HG03060 (cell line): Measurements from ENCODE around the gene EDNRA.

Experiments
- ATAC-seq: cut with Tn5 transposase; IDR thresholded peaks from one replicate; pipeline ENCODE4 v1.9.1; 2021; ENCODE audit warnings: low read depth, moderate number of reproducible peaks; ENCODE audit not compliant: unreplicated experiment

EDNRA gene

DNA sequence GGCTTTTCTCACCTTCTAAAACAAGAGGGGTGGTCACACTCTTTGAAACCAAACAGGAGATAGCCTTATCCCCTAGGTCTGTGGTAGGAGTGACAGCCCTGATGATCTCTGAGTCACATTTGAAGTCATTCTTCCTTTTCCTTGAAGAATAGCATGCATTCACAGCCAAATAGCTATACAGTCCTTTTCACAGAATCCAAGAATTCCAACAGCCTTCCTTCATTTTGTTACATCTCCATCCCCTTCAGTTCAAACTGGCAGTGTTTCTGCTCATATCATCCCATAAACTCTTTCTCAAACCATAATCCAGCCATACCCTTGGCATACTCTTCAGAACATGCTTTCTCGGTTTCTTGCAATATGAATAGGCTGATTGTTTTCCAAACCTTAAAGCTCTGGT, 103.0 kb downstream of the EDNRA start:
- ATAC-seq: no peak

DNA sequence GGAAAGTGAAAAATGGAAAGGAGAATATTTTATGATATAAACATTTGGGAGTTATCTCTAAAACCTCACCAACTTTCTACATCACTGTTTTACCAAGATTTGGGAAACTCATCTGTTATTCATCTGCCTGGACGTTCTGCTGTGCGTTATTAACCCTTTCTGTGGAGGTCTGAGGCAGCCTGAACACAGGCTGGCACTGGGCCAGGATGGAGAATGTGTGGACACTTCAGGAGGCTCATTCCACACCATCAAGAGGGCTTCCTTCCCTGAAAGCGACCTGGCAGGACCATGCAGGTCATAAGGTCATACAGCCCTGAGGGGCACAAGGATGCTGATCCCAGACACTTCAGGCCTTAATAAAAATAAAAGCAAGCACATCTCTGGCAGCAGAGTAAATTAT, 105.1 kb downstream of the EDNRA start:
- ATAC-seq: no peak

GRCh38 chr4:147586637-147587036, 105.7 kb downstream of the EDNRA start:
- ATAC-seq: peak; percentile 90

- ATAC-seq: no peak
Measured at GRCh38 chr4:147587041-147587440, 106.1 kb downstream of the EDNRA start.

DNA sequence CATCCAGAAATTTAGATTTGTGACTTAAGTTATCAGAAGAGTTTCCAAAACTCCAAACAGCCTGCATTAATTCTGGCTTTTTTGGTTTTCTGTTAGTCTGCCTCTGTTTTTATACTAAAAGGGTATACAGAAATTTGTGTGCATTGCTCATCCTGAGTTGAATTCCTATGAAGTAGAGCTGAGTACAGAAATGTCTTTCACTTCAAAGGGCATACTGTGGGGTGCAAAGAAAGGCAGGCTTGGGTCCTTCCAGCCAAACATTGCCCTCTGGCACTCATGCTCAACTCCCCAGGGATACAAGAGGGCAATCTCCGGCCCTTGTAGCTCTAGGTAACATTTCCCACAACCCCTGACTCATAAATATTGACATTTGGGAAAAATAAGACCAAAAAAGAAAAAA, 108.7 kb downstream of the EDNRA start:
- ATAC-seq: no peak

DNA sequence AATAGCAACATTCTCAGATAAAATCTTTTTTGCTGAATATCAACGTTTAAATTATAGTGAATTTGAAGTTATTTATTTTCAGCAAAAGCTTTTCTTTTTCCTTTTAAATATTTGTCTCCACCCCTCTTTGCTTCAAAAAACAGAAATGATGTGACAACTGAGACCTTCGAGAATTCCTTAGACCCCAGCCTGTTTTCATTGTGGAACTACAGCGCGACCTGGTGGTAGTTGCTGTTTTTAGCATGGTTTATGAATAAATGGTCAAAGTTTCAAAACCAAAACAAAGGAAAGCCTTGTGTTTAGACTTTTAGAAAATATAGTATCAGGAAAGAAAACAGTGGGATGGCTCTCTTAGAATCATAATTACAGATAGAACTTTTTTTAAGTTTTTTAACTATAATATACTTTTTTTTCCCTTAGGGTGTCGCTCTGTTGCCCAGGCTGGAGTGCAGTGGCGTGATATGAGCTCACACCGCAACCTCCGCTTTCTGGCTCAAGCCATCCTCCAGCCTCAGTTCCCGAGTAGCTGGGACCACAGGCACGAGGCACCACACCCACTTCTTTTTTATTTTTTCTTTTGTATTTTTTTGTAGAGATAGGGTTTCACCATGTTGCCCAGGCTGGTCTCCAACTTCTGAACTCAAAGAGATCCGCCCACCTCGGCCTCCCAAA, 109.5 kb downstream of the EDNRA start:
- no peak for ATAC-seq

DNA sequence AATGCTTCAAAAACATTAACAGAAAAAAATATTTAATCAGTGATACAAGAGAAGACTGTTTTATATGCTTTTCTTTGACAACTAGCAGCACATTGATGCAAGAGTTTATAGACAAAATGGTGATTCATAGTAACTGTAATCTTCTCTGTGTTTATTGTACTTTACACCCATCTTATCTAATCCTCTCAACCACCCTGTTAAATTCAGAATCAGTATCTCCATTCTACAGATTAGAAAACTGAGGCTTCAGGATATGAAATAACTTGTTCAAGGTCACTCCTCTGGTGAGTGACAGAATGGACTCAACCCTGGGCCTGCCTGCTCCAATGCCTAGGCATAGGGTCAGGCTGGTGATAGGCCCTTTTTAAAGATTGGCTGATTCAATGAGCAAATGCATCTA, 110.2 kb downstream of the EDNRA start:
- ATAC-seq: no peak

GRCh38 chr4:147594107-147594506, 113.2 kb downstream of the EDNRA start:
- ATAC-seq: no peak
